ENCODE data around the gene BRSK1. TPM values are rescaled to one million over a fixed set of nuclear protein-coding genes. Genes with fewer than 3 reads are reported as not detected.

Gene BRSK1
- polyA plus RNA-seq, 3 donors = not detected

DNA sequence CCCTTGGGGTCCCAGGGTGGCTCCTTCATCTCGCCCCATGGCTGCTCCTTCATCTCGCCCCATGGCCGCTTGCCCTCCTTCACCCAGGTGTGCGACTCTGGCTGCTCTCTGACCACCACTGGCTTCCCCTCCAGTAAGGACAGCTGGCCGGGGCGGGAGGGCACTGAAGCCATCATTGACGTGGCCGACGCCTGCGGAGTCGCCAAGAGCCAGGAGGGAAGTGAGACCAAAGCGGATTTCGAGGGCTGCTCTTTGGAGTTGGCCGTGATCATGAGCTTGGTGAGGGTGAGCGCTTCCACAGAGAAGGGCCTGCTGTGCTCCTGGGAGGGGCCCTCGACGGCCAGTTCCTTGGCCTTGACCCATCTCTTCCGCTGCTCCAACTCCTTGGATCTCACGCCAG lies 74.7 kb downstream of the BRSK1 start:
- Histone ChIP-seq H3K9ac (ENCODE audit: insufficient read depth, low read length, poor library complexity, severe bottlenecking) (no peak overlapping the region), H4K20me1 (ENCODE audit: insufficient read depth, low read length) (no peaks in the 10 kb centered on the region), H2AFZ (ENCODE audit: insufficient read depth, low read depth, low read length, poor library complexity, severe bottlenecking) (no peak overlapping the region), H3K27ac (ENCODE audit: low read depth in 1 of 2, low read length in 2 of 2) (no peak overlapping the region), H3K9me3 (replicated peaks in 1 of 2; ENCODE audit: control insufficient read depth in 1 of 2, insufficient read depth in 1 of 2, low read length in 2 of 2) (peaks cover 0 to under 1% of the 10 kb centered on the region in 2 donors), H3K4me3 (replicated peaks in 1 of 3; ENCODE audit: low read depth in 2 of 3, low read length in 3 of 3) (no peak overlapping the region), H3K27me3 (ENCODE audit: control insufficient read depth in 2 of 2, insufficient read depth in 2 of 2, low read length in 2 of 2) (peaks cover 7 to 39% of the 10 kb centered on the region in 2 donors), H3K4me2 (replicated peaks; ENCODE audit: extremely low read depth, low read length, poor library complexity, severe bottlenecking) (no peak overlapping the region), H3K79me2 (ENCODE audit: insufficient read depth, low read length) (no peaks in the 10 kb centered on the region), H3K4me1 (ENCODE audit: control insufficient read depth in 1 of 2, insufficient read depth in 2 of 2, low read length in 2 of 2) (peaks cover 10 to 12% of the 10 kb centered on the region in 2 donors), H3K36me3 (replicated peaks in 1 of 2; ENCODE audit: control insufficient read depth in 1 of 2, insufficient read depth in 2 of 2, low read length in 2 of 2) (no peaks in the 10 kb centered on the region)
- Mint-ChIP-seq H3K4me1 (peaks cover 6% of the 10 kb centered on the region), H3K36me3 (no peaks in the 10 kb centered on the region), H3K27me3 (ENCODE audit: low read depth in 3 of 3) (peaks cover 31 to 51% (median 37%) of the 10 kb centered on the region in 3 donors), H3K4me3 (no peak overlapping the region), H3K27ac (no peak overlapping the region), H3K9me3 (peaks cover 0 to 4% (median 3%) of the 10 kb centered on the region in 7 donors)
- DNase-seq = no peak
- TF ChIP-seq, protein P1, sequence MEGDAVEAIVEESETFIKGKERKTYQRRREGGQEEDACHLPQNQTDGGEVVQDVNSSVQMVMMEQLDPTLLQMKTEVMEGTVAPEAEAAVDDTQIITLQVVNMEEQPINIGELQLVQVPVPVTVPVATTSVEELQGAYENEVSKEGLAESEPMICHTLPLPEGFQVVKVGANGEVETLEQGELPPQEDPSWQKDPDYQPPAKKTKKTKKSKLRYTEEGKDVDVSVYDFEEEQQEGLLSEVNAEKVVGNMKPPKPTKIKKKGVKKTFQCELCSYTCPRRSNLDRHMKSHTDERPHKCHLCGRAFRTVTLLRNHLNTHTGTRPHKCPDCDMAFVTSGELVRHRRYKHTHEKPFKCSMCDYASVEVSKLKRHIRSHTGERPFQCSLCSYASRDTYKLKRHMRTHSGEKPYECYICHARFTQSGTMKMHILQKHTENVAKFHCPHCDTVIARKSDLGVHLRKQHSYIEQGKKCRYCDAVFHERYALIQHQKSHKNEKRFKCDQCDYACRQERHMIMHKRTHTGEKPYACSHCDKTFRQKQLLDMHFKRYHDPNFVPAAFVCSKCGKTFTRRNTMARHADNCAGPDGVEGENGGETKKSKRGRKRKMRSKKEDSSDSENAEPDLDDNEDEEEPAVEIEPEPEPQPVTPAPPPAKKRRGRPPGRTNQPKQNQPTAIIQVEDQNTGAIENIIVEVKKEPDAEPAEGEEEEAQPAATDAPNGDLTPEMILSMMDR (IDR thresholded peaks at IDR 0.05) = no peak
- intact Hi-C loops (cut with micrococcal nuclease) = no loop called here
- WGBS (ENCODE audit: insufficient coverage) = 91% methylated on average over 19 of the region's 19 CpGs

DNA sequence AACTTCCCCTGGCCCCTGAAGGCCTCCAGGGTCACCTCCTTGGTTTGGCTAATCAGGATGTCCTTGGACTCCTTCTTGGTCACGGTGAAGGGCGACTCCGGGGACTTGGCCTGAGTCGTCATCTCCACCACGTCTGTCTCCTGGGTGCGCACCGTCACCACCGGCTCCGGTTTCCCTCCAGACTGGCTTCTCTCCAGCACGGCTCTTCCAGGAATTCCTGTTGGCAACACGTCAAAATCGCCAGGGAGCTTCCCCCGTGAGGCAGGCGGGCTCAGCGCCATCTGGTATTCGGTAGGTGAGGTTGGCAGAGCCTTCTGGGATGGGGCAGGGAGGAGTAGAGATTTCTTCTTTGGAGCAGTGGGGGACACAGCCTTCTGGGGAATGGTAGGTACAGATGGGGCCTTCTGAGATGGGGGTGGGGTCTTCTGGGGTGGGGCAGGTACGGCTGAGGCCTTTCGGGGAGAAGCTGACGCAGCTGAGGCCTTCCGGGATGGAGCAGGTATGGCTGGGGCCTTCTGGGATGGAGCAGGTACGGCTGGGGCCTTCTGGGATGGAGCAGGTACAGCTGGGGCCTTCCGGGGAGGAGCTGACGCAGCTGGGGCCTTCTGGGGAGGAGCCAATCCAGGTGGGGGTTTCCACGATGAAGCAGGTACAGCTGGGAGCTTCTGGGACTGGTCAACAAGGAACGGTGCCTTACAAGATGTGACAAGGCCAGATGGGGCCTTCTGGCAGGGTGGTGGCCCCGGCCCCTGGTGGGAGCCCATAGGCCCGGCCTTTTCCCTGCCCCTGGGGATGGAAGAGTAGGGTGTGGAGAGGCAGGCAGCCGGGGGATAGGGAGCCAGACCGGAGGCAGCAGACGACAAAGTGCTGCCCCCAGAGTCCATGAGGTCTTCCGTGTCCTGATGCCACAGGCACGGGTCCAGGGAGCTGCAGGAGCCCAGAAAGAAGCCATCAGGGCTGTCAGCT lies 75.4 kb downstream of the BRSK1 start:
- Mint-ChIP-seq H3K4me3 (no peak overlapping the region), H3K27ac (peak overlapping the region in 1 of 7 donors; percentile 43), H3K9me3 (peaks cover 0 to 4% (median 0%) of the 10 kb centered on the region in 7 donors), H3K36me3 (no peaks in the 10 kb centered on the region), H3K4me1 (peaks cover 1% of the 10 kb centered on the region), H3K27me3 (ENCODE audit: low read depth in 3 of 3) (peaks cover 26 to 45% (median 30%) of the 10 kb centered on the region in 3 donors)
- Histone ChIP-seq H3K36me3 (replicated peaks in 1 of 2; ENCODE audit: control insufficient read depth in 1 of 2, insufficient read depth in 2 of 2, low read length in 2 of 2) (no peaks in the 10 kb centered on the region), H4K20me1 (ENCODE audit: insufficient read depth, low read length) (no peaks in the 10 kb centered on the region), H3K9ac (ENCODE audit: insufficient read depth, low read length, poor library complexity, severe bottlenecking) (no peak overlapping the region), H3K27ac (ENCODE audit: low read depth in 1 of 2, low read length in 2 of 2) (no peak overlapping the region), H3K4me3 (replicated peaks in 1 of 3; ENCODE audit: low read depth in 2 of 3, low read length in 3 of 3) (no peak overlapping the region), H3K27me3 (ENCODE audit: control insufficient read depth in 2 of 2, insufficient read depth in 2 of 2, low read length in 2 of 2) (peaks cover 4 to 32% of the 10 kb centered on the region in 2 donors), H3K79me2 (ENCODE audit: insufficient read depth, low read length) (no peaks in the 10 kb centered on the region), H3K9me3 (replicated peaks in 1 of 2; ENCODE audit: control insufficient read depth in 1 of 2, insufficient read depth in 1 of 2, low read length in 2 of 2) (no peaks in the 10 kb centered on the region), H3K4me1 (ENCODE audit: control insufficient read depth in 1 of 2, insufficient read depth in 2 of 2, low read length in 2 of 2) (peaks cover 4 to 5% of the 10 kb centered on the region in 2 donors), H2AFZ (ENCODE audit: insufficient read depth, low read depth, low read length, poor library complexity, severe bottlenecking) (no peak overlapping the region), H3K4me2 (replicated peaks; ENCODE audit: extremely low read depth, low read length, poor library complexity, severe bottlenecking) (no peak overlapping the region)
- 90% methylated on average over 31 of the region's 32 CpGs for WGBS (ENCODE audit: insufficient coverage)
- no peak for DNase-seq
- TF ChIP-seq, protein P1 (IDR thresholded peaks at IDR 0.05) = no peak
- intact Hi-C loops (cut with micrococcal nuclease) = no loop called here
